Fibroblast of lung (primary cell): ENCODE measurements around the gene LKAAEAR1. TPM values are rescaled to one million over a fixed set of nuclear protein-coding genes. Genes with fewer than 3 reads are reported as not detected.

Experiments
- DNase-seq, 2 donors: peaks; one replicate each; pipeline versions ENCODE4 v3.0.0 to v3.0.0-alpha.2; 2010; ENCODE audit warnings: low read depth in 2 of 2
- H2AFZ ChIP-seq: 2 replicates; pipeline ENCODE4 v1.5.1; 2012; ENCODE audit warnings: low read length, control low read depth, inconsistent platforms
- H3K27ac ChIP-seq: 2 replicates; pipeline ENCODE4 v1.5.1; 2011; ENCODE audit warnings: low read length, control low read depth; ENCODE audit not compliant: insufficient read depth
- H3K27me3 ChIP-seq: 2 replicates; pipeline ENCODE4 v1.5.1; 2011; ENCODE audit warnings: mild to moderate bottlenecking, low read length; ENCODE audit not compliant: control insufficient read depth, insufficient read depth
- H3K36me3 ChIP-seq: 2 replicates; pipeline ENCODE4 v1.5.1; 2011; ENCODE audit warnings: low read length; ENCODE audit not compliant: control insufficient read depth, insufficient read depth
- H3K4me1 ChIP-seq: 2 replicates; pipeline ENCODE4 v1.5.1; 2011; ENCODE audit warnings: low read length; ENCODE audit not compliant: control insufficient read depth, insufficient read depth; ENCODE audit errors: extremely low read depth
- H3K4me2 ChIP-seq: 2 replicates; pipeline ENCODE4 v1.5.1; 2011; ENCODE audit warnings: low read length, control low read depth; ENCODE audit not compliant: insufficient read depth; ENCODE audit errors: extremely low read depth
- H3K4me3 ChIP-seq, 4 experiments: fragments of 200-600 bp in 1 of 4; sonication (generic) in 1 of 4; replicated peaks in 1 of 4; 2 replicates each; pipeline ENCODE4 v1.5.1; 2011 to 2016; ENCODE audit warnings: low read length in 4 of 4, low read depth in 3 of 4, mild to moderate bottlenecking in 3 of 4, control low read depth in 2 of 4, inconsistent platforms in 1 of 4, mixed read lengths in 1 of 4; ENCODE audit not compliant: insufficient read depth in 1 of 4; ENCODE audit errors: control extremely low read depth in 1 of 4
- H3K79me2 ChIP-seq: 2 replicates; pipeline ENCODE4 v1.5.1; 2012; ENCODE audit warnings: mild to moderate bottlenecking, low read length, inconsistent platforms; ENCODE audit not compliant: control insufficient read depth, insufficient read depth
- H3K9ac ChIP-seq: 2 replicates; pipeline ENCODE4 v1.5.1; 2011; ENCODE audit warnings: mild to moderate bottlenecking, low read length, control low read depth; ENCODE audit not compliant: insufficient read depth
- H3K9me3 ChIP-seq: 2 replicates; pipeline ENCODE4 v1.5.1; 2012; ENCODE audit warnings: low read depth, low read length; ENCODE audit not compliant: control insufficient read depth, insufficient read depth
- H4K20me1 ChIP-seq: 2 replicates; pipeline ENCODE4 v1.5.1; 2011; ENCODE audit warnings: low read length; ENCODE audit not compliant: control insufficient read depth, insufficient read depth; ENCODE audit errors: extremely low read depth
- EZH2 ChIP-seq: IDR thresholded peaks from 2 replicates; pipeline ENCODE4 v1.5.1; 2012; ENCODE audit warnings: low read length, control low read depth, mild to moderate bottlenecking; ENCODE audit errors: missing control alignments
- polyA plus RNA-seq, 2 donors: library from polyadenylated mRNA; depleted of rRNA in 1 of 2; stranded (reverse) in 1 of 2; unstranded in 1 of 2; fragments of >200 nt; gene quantifications; 2 replicates each; pipeline ENCODE4 v1.2.1, GENCODE V29; 2011 to 2012; ENCODE audit warnings: missing spikeins in 1 of 2
- total RNA-seq: library from RNA; depleted of rRNA; stranded (reverse); fragments of >200 nt; gene quantifications from 2 replicates; pipeline ENCODE4 v1.2.1, GENCODE V29; 2014
- TF ChIP-seq, protein P1 (sequence below), 2 donors: IDR thresholded peaks in 1 of 2; conservative IDR thresholded peaks in 1 of 2; 1 replicate in 1 of 2; 2 replicates in 1 of 2; pipeline ENCODE4 v1.5.1; 2011 to 2012; ENCODE audit warnings: low read length in 2 of 2, control low read depth in 1 of 2, inconsistent platforms in 1 of 2, low read depth in 1 of 2, mild to moderate bottlenecking in 1 of 2

Gene LKAAEAR1
- total and polyA plus RNA-seq, 2 donors (not counting 1 experiment from before 2014, with no cell fraction given): not detected

DNA sequence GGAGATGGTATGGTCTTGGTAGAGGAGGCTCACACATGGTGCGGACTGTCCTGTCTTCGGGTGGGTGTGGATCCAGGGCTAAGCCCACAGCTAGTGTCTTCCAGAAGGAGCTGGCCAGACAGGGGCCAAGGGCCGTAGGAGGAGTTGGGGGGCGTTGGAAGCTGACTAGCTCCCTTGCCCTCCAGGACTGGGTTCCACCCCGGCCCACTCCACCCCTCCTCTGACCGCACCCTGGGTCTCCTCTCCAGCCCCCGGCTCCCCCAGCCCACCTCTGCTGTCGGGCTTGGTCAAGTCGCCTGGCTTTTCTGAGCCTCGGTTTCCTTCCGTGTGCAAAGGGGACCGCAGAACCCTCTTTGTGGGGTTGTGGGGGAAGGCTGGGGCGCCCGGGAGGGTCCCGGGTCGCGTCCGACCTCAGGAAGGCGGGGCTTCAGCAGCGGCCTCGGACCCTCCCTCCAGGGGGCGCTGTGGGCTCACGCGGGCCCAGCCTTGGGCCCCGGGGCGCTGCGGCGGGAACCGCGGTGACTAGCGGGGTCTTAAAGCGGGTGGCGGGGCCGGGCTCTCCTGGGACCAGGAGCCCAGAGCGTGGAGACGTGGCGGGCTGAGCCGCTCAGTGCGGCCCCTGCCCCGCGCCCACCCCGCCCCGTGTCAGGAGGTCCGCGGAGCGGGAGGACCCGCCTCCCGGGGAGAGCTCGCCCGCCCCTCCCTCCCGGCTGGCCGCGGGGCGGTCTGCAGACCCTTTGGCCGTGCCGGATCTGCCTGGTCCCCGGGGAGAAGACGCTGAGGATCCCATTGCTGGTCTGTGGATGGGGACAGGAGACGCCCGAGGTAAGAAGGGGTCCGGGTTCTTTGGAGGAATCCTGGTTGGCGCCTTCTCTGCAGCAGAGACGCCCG is 17.8 kb upstream of the LKAAEAR1 start:
- DNase-seq: no peak
- no peaks in the 10 kb centered on the region for H3K4me1 ChIP-seq
- peak; percentile 79 for TF ChIP-seq EZH2
- TF ChIP-seq, protein P1, sequence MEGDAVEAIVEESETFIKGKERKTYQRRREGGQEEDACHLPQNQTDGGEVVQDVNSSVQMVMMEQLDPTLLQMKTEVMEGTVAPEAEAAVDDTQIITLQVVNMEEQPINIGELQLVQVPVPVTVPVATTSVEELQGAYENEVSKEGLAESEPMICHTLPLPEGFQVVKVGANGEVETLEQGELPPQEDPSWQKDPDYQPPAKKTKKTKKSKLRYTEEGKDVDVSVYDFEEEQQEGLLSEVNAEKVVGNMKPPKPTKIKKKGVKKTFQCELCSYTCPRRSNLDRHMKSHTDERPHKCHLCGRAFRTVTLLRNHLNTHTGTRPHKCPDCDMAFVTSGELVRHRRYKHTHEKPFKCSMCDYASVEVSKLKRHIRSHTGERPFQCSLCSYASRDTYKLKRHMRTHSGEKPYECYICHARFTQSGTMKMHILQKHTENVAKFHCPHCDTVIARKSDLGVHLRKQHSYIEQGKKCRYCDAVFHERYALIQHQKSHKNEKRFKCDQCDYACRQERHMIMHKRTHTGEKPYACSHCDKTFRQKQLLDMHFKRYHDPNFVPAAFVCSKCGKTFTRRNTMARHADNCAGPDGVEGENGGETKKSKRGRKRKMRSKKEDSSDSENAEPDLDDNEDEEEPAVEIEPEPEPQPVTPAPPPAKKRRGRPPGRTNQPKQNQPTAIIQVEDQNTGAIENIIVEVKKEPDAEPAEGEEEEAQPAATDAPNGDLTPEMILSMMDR (conservative IDR thresholded peaks at IDR 0.05 in 1 of 2, IDR thresholded peaks at IDR 0.05 in 1 of 2; ENCODE audit: low read depth in 1 of 2, low read length in 2 of 2): peak; percentile 41 to 44
- no peak overlapping the region for H3K4me3 ChIP-seq
- no peak overlapping the region for H3K9ac ChIP-seq
- H4K20me1 ChIP-seq: no peaks in the 10 kb centered on the region
- no peak overlapping the region for H3K27ac ChIP-seq
- H2AFZ ChIP-seq: no peak overlapping the region
- no peaks in the 10 kb centered on the region for H3K9me3 ChIP-seq
- H3K79me2 ChIP-seq: no peaks in the 10 kb centered on the region
- H3K27me3 ChIP-seq: peaks cover 29% of the 10 kb centered on the region
- no peaks in the 10 kb centered on the region for H3K36me3 ChIP-seq
- no peak overlapping the region for H3K4me2 ChIP-seq

GRCh38 chr20:64100946-64101688 is 16.9 kb upstream of the LKAAEAR1 start:
- Histone ChIP-seq H3K4me3 (no peak overlapping the region), H3K36me3 (no peaks in the 10 kb centered on the region), H3K27me3 (peaks cover 29% of the 10 kb centered on the region), H4K20me1 (no peaks in the 10 kb centered on the region), H3K4me2 (no peak overlapping the region), H3K9ac (no peak overlapping the region), H3K79me2 (no peaks in the 10 kb centered on the region), H3K9me3 (no peaks in the 10 kb centered on the region), H2AFZ (no peak overlapping the region), H3K4me1 (no peaks in the 10 kb centered on the region), H3K27ac (no peak overlapping the region)
- DNase-seq: no peak
- TF ChIP-seq EZH2: no peak
- TF ChIP-seq, protein P1 (conservative IDR thresholded peaks at IDR 0.05 in 1 of 2, IDR thresholded peaks at IDR 0.05 in 1 of 2; ENCODE audit: low read depth in 1 of 2, low read length in 2 of 2): no peak

- TF ChIP-seq, protein P1 (conservative IDR thresholded peaks at IDR 0.05 in 1 of 2, IDR thresholded peaks at IDR 0.05 in 1 of 2; ENCODE audit: low read depth in 1 of 2, low read length in 2 of 2): no peak
- no peak for TF ChIP-seq EZH2
- no peaks in the 10 kb centered on the region for H3K79me2 ChIP-seq
- H4K20me1 ChIP-seq: no peaks in the 10 kb centered on the region
- peaks cover 29% of the 10 kb centered on the region for H3K27me3 ChIP-seq
- no peak overlapping the region for H3K4me2 ChIP-seq
- H3K9me3 ChIP-seq: no peaks in the 10 kb centered on the region
- no peaks in the 10 kb centered on the region for H3K4me1 ChIP-seq
- H2AFZ ChIP-seq: no peak overlapping the region
- no peak overlapping the region for H3K27ac ChIP-seq
- no peak overlapping the region for H3K9ac ChIP-seq
- DNase-seq: no peak
- no peak overlapping the region for H3K4me3 ChIP-seq
- no peaks in the 10 kb centered on the region for H3K36me3 ChIP-seq
Observed at GRCh38 chr20:64100566-64100888, 16.3 kb upstream of the LKAAEAR1 start.
